Vagina (tissue), 2 donors: Measurements from ENCODE around the gene NAPA.

Experiments used
- POLR2A ChIP-seq, 2 donors: fragments of 450-650 bp; IDR thresholded peaks; one replicate each; pipeline ENCODE4 v1.6.1; 2017; ENCODE audit warnings: antibody characterized with exemption in 2 of 2, mild to moderate bottlenecking in 2 of 2, moderate library complexity in 2 of 2
- POLR2AphosphoS5 ChIP-seq, 2 donors: sonication (generic); formaldehyde crosslinking; IDR thresholded peaks; one replicate each; pipeline ENCODE4 v1.9.0; 2017; ENCODE audit warnings: antibody characterized with exemption in 2 of 2, mild to moderate bottlenecking in 2 of 2, low read depth in 1 of 2; ENCODE audit not compliant: insufficient read depth in 1 of 2
- TF ChIP-seq, protein P1 (sequence below), 3 experiments: fragments of 450-650 bp in 2 of 3; fragments of 200-600 bp in 1 of 3; sonication (generic) in 1 of 3; IDR thresholded peaks; one replicate each; pipeline ENCODE4 v1.5.1; 2017 to 2019; ENCODE audit warnings: antibody characterized with exemption in 3 of 3, mild to moderate bottlenecking in 2 of 3, moderate library complexity in 2 of 3

DNA sequence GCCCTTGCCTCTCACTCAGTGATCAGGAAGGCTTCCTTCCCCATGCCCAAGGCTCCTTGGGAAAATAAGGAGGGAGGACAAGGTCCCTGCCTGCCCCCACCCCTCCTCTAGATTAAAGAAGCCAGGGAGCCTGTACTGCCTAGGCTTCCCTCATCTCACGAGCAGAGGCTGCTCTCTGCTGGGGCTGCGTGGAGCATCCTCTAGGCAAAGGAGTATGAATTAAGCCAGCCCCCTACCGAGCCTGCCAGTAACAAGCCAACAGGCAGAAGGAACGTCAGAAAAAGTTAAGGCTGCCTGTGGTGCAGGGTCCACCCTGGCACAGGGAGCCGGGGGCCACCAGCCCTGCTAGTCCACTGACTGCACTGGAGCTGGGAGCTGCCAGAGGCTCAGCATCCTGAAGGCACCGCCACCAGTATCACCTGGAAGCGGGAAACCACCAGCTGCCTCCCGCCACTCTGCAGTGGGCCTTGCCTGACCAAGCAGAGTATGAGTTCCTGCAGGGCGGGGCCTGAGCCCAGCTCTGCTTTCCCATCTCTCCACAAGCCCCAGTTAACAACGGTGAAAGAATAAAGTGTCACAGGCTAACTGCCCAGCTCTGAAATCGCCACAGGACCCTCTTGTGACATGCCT, 6.8 kb downstream of the NAPA start:
- TF ChIP-seq POLR2A (IDR thresholded peaks at IDR 0.05) (no peak), POLR2AphosphoS5 (IDR thresholded peaks at IDR 0.05; ENCODE audit: insufficient read depth in 1 of 2, low read depth in 1 of 2) (no peak)
- TF ChIP-seq, protein P1, sequence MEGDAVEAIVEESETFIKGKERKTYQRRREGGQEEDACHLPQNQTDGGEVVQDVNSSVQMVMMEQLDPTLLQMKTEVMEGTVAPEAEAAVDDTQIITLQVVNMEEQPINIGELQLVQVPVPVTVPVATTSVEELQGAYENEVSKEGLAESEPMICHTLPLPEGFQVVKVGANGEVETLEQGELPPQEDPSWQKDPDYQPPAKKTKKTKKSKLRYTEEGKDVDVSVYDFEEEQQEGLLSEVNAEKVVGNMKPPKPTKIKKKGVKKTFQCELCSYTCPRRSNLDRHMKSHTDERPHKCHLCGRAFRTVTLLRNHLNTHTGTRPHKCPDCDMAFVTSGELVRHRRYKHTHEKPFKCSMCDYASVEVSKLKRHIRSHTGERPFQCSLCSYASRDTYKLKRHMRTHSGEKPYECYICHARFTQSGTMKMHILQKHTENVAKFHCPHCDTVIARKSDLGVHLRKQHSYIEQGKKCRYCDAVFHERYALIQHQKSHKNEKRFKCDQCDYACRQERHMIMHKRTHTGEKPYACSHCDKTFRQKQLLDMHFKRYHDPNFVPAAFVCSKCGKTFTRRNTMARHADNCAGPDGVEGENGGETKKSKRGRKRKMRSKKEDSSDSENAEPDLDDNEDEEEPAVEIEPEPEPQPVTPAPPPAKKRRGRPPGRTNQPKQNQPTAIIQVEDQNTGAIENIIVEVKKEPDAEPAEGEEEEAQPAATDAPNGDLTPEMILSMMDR (IDR thresholded peaks at IDR 0.05) = no peak
